Mesothelial cell of epicardium (in vitro differentiated cells): ENCODE measurements around the gene ZC3H10. TPM values are rescaled to one million over a fixed set of nuclear protein-coding genes. Genes with fewer than 3 reads are reported as not detected.

Source experiments
- DNase-seq, 2 experiments: peaks; one replicate each; pipeline ENCODE4 v3.0.0; 2021; ENCODE audit warnings: low spot score in 2 of 2; ENCODE audit not compliant: unreplicated experiment in 2 of 2
- H3K27ac Mint-ChIP-seq: 2 replicates; pipeline ENCODE4 v1.8.0; 2021; ENCODE audit warnings: mixed read lengths
- H3K27me3 Mint-ChIP-seq: 2 replicates; pipeline ENCODE4 v1.8.0; 2021; ENCODE audit warnings: low read depth, mixed read lengths
- H3K36me3 Mint-ChIP-seq: 2 replicates; pipeline ENCODE4 v1.8.0; 2021; ENCODE audit warnings: mixed read lengths
- H3K4me1 Mint-ChIP-seq: 2 replicates; pipeline ENCODE4 v1.8.0; 2021; ENCODE audit warnings: mixed read lengths
- H3K4me3 Mint-ChIP-seq: 2 replicates; pipeline ENCODE4 v1.8.0; 2021; ENCODE audit warnings: mild to moderate bottlenecking, moderate library complexity, mixed read lengths
- H3K9me3 Mint-ChIP-seq: 2 replicates; pipeline ENCODE4 v1.8.0; 2021; ENCODE audit warnings: mixed read lengths
- CTCF ChIP-seq: fragments of 200-600 bp; sonication (generic); IDR thresholded peaks from one replicate; pipeline ENCODE4 v1.5.0; 2021; ENCODE audit warnings: antibody characterized with exemption; ENCODE audit not compliant: unreplicated experiment
- total RNA-seq: library from RNA; stranded (reverse); gene quantifications from 3 replicates; pipeline ENCODE4 v1.2.1, GENCODE V29; 2021

ZC3H10 gene
- total RNA-seq, 1 donor from 2014 or later: 7.8 TPM

- peaks cover 18% of the 10 kb centered on the region for H3K36me3 Mint-ChIP-seq
- H3K27ac Mint-ChIP-seq: no peak overlapping the region
- H3K9me3 Mint-ChIP-seq: no peaks in the 10 kb centered on the region
- peaks cover 42% of the 10 kb centered on the region for H3K27me3 Mint-ChIP-seq
- DNase-seq: no peak
- no peak for TF ChIP-seq CTCF
- H3K4me3 Mint-ChIP-seq: no peak overlapping the region
- H3K4me1 Mint-ChIP-seq: peaks cover 18% of the 10 kb centered on the region
Observed at GRCh38 chr12:56082967-56083366, 35.1 kb upstream of the ZC3H10 start.

- no peak overlapping the region for H3K27ac Mint-ChIP-seq
Observed at GRCh38 chr12:56084958-56085543, 33.0 kb upstream of the ZC3H10 start.

GRCh38 chr12:56086096-56086495 lies 32.0 kb upstream of the ZC3H10 start:
- H3K4me3 Mint-ChIP-seq: no peak overlapping the region
- H3K27ac Mint-ChIP-seq: no peak overlapping the region

More at GRCh38 chr12:56084958-56085543, 33.0 kb upstream of the ZC3H10 start:
- peaks cover 20% of the 10 kb centered on the region for H3K36me3 Mint-ChIP-seq
- TF ChIP-seq CTCF: no peak
- no peak for DNase-seq
- H3K9me3 Mint-ChIP-seq: no peaks in the 10 kb centered on the region
- peaks cover 15% of the 10 kb centered on the region for H3K4me1 Mint-ChIP-seq
- H3K4me3 Mint-ChIP-seq: no peak overlapping the region
- H3K27me3 Mint-ChIP-seq: peaks cover 25% of the 10 kb centered on the region

GRCh38 chr12:56086608-56087007 lies 31.5 kb upstream of the ZC3H10 start:
- Mint-ChIP-seq H3K27ac (no peak overlapping the region), H3K27me3 (peaks cover 11% of the 10 kb centered on the region), H3K4me3 (no peak overlapping the region), H3K9me3 (no peaks in the 10 kb centered on the region), H3K4me1 (peaks cover 6% of the 10 kb centered on the region), H3K36me3 (peaks cover 26% of the 10 kb centered on the region)
- no peak for DNase-seq
- no peak for TF ChIP-seq CTCF

More at GRCh38 chr12:56086096-56086495, 32.0 kb upstream of the ZC3H10 start:
- no peak for TF ChIP-seq CTCF
- no peak for DNase-seq
- Mint-ChIP-seq H3K9me3 (no peaks in the 10 kb centered on the region), H3K36me3 (peaks cover 25% of the 10 kb centered on the region), H3K27me3 (peaks cover 15% of the 10 kb centered on the region), H3K4me1 (peaks cover 10% of the 10 kb centered on the region)

- H3K36me3 Mint-ChIP-seq: peaks cover 28% of the 10 kb centered on the region
- peaks cover 9% of the 10 kb centered on the region for H3K27me3 Mint-ChIP-seq
- H3K9me3 Mint-ChIP-seq: no peaks in the 10 kb centered on the region
- TF ChIP-seq CTCF: no peak
- H3K4me1 Mint-ChIP-seq: peaks cover 2% of the 10 kb centered on the region
- no peak for DNase-seq
- H3K4me3 Mint-ChIP-seq: no peak overlapping the region
- no peak overlapping the region for H3K27ac Mint-ChIP-seq
Observed at GRCh38 chr12:56087220-56087619, 30.8 kb upstream of the ZC3H10 start.

- peaks cover 27% of the 10 kb centered on the region for H3K36me3 Mint-ChIP-seq
- peaks cover 3% of the 10 kb centered on the region for H3K9me3 Mint-ChIP-seq
- H3K4me1 Mint-ChIP-seq: no peaks in the 10 kb centered on the region
- DNase-seq: no peak
- H3K4me3 Mint-ChIP-seq: no peak overlapping the region
- H3K27me3 Mint-ChIP-seq: peaks cover 3% of the 10 kb centered on the region
- no peak overlapping the region for H3K27ac Mint-ChIP-seq
- no peak for TF ChIP-seq CTCF
Observed at GRCh38 chr12:56097738-56098137, 20.3 kb upstream of the ZC3H10 start.
